COLO829 (cell line): ENCODE data around the gene BICC1.

Experiments
- DNase-seq: peaks from one replicate; pipeline ENCODE4 v3.0.0; 2012; ENCODE audit warnings: low spot score

BICC1 gene

DNA sequence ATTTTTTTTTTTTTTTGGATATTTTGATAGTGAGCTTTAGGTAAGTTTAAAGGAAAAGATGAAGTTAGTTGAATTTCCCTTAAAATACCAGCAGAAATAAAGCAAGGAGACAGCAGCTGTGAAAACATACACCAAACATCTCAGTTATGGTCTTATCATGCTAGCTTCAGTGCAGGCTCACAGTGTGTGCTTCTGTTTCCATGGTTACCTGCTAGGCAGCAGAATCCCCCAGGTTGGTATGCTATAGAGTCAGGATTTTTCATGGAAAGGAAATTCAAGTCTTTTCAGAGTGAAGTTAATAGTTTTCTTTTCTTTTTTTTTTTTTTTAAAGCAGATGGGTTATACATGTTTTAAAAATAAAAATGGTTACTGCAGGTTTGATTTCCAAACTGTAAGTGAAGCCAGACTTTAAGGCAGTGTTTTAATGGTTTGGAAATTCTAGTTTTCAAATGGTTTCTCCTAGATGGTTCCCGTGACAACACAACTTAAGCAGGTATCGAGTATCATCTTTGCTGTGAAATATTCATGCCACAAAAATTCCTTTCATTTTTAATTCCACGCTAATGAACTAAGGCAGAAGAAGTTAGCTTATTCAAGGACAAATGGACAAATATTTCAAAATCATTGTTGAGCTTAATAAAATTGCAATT, 230.9 kb downstream of the BICC1 start:
- no peak for DNase-seq

DNA sequence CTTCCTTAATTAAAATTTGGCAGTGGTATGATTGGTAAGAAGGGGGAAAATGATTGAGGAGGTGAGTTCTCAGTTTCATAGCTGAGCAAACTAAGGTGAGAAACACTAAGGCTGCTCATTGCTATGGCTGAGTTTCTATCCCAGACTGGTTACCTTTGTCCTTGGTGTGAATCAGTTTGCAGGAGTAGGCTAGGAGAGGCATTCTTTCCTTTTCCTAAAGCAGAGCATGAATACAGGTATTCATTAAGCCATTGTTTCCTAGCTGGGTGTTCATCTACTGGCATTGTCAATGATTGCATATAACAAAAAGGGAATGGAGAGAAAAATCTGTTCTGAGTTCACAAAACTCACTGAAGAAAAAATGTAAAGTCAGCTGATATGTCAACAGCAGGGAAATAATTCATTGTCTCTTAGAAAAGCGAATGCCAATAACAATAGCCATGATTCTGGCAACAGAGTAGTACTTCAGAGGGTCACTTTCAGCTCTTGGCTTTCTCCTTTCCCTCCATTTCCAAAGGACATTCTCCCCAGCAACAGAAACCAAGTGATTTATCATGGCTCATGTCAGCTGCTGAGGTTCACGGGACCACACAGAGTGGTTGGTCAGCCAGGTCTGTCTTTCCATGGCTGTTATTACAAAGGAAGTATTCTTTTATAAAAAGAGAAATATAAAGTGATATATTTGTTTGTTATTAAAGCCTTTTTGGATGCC, 234.0 kb downstream of the BICC1 start:
- no peak for DNase-seq

DNA sequence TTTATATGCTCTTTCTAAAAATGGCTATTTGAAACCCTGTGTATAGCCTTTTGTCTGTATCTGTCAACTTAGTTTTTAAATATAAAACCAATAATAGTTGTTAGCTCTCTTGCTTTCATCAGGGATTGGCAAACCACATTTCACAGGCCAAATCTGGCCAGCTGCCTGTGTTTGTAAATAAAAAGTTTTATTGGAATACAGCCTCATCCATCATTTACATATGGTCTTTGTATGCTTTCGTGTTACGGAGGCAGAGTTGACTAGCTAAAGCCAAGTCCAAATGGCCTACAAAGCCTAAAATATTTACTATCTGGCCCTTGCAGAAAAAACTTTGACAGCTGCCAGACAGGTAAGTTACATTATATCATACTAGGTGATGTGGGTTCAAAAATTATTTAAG, 235.0 kb downstream of the BICC1 start:
- DNase-seq, result no peak

DNA sequence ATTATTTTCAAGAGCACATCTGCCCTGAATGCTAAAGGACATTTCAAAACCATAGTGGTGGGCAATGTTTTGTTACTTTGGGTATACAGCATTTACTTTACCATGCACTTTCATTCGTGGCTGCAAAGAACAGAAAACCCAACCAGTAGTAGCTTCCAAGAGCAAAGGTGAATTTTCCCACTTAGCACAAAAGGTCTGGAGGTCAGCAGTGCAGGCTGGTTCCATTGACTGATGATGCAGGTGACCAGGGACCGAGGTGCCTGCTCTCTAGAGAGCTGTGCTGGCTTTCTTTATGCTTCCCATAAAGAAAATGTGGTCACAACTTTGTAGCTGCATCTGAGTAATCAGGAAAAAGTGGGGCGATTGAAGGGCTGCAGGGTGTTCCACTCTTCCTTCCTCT, 240.0 kb downstream of the BICC1 start:
- no peak for DNase-seq

DNA sequence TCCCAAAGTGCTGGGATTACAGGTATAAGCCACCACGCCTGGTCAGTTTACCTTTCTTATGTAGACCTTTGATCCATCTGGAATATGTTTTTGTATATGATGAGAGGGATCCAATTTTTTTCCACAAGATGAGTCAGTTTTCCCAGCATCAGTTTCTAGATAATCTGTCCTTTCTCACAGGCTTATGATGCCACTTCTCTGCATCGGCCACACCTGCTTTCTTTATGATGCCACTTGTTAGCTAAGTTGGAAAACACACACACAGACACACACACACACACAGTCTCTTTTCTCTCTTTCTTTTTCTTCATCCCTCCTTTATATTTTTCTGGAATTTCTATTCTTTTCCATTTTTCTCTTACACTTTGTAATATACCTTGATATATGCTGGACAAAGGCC, 240.8 kb downstream of the BICC1 start:
- no peak for DNase-seq

DNA sequence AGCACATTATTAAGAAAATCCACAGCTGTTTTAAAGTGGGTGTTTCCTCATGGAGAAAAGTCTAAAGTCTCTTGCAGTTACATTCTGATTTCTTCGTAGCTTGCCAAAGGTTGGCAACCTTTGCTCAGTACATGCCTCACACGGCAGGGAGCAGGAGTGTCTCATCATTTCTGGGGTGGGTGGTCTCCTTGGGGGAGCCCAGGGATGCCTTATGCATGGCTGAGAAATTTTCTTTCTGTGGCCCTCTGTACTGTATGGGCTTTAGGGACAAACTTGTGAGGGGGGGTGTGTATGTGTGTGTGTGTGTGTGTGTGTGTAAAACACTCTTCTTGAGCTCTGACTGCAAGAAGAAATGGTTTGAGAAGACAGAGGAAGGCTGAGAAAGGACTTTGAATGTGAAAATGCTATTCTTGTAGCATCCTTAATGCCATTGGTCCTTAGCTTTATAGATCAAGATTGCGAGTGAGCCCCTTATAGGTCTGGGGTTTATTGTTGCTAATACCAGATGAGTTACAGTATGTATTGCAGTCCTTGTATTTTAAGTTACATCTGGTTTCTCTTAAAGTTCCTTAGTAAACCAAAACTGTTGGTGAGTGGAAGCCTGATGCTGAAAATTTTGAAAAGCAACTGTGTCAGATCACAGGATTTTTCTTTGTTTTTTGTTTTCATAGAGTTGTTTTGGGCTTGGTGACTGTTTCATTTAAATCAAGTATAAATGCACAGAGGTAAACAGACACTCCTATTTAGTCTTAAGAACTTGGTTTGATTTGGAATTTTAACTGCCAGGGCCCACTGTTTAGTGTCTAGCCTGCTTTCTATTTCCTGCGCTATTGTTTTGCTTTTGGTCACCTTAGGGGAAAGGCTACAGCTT, 242.0 kb downstream of the BICC1 start:
- DNase-seq, result no peak

DNA sequence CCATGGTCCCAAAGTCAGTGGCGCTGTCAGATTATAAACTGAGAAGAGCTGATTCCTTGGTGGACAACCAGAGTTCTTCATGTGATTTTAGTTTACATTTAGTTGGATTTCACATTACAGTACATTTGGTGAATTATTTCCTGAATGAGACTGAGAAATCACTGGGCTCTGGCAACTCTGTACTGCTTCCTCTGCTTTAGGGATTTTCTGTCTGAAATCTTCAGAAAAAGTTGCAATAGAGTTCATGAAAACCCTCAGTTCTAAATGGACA, 242.6 kb downstream of the BICC1 start:
- no peak for DNase-seq

DNA sequence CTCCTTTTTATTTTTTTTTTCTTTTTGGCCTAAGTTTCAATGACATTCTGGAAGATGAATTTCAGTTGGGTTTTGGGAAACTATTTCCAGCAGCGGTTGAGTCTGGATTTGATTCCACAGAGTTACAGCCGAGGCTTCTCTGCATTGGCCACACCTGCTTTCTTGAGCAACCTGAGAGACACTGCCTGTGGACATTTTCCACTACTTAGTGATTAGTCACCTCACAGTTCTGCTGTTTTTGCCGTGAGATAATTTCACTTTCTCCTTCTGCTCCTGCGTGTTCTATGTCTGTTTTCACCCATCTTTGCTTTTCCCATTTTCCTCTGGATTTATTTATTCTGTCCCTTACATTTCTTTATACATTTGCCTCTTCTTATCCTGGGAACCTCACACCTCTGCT, 243.0 kb downstream of the BICC1 start:
- no peak for DNase-seq

DNA sequence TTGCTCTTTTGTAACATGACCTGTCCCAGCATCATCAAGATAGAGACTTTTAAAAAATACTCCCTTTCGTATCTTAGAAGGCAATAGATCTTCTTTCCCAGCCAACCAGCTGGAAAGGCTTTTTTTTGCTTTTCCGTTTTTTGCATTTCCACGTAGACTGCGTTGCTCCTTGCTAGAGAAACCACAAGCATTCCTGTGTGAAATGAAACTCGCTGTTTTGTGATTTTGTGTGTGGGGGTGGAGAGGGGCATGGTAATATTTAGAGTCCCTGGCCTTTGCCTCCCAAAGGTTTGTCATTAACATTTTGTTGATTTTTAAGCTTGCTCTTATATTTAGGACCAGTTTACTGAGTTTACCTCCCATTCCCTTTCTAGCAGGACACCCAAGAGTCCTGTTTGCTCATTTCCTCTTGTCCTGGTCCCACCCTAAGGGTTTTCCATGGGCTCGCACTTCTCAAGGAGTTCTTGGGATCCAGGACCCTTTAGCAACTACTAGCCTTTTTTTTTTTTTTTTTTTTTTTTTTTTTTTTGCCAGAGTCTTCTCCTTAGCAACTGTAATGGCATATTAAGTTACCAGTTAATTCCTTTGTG, 243.6 kb downstream of the BICC1 start:
- no peak for DNase-seq

DNA sequence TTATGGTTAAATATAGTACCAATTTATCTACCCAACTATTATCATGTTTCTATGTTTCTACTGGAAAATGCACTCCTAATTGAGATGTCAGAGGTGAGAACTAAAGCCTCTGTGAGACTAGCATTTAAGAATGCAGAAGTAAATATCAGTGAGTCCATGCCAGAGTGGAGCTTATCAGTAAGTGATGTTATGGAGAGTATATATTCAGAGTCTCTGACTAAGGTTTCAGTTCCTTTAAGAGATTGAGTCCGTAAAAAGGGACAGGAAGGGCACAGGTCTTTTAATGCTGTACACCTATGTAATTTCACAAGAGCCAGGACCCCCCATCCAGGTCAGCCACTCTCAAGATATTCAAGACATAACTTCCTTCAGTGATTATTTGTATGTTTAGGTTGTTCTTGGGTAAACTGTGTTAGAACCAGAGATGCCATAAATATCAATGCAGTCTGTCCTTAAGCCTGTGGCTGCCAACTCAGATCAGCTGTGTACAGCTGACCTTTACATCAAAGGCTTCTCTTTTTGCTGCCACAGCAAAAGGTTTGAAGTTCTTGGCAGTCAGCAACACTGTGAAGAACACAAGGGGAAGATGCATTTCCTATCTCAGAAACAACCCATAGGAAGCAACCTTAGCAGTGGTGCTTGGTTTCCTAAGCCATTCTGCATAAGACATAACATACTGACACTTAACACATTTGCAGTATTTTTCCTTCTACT, 244.8 kb downstream of the BICC1 start:
- DNase-seq, result peak; percentile 11

DNA sequence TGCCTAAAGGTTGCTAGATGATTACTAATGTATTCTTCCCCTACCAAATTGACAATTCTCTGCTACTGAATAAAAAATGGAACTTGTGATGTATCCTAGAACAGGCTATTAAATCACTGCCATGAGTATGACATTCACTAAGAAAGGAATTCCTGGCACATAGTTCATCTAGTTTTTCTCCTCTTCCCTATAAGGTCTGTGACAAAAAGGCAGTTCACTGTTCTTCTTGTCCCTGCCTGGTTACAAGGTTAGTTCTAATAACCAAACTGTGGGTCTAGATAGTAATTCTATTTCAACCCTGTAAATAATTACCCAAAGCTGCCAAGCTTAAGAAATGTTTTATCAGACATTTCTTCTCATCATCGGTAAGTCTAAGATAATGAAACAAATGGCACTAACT, 245.6 kb downstream of the BICC1 start:
- DNase-seq, result no peak

DNA sequence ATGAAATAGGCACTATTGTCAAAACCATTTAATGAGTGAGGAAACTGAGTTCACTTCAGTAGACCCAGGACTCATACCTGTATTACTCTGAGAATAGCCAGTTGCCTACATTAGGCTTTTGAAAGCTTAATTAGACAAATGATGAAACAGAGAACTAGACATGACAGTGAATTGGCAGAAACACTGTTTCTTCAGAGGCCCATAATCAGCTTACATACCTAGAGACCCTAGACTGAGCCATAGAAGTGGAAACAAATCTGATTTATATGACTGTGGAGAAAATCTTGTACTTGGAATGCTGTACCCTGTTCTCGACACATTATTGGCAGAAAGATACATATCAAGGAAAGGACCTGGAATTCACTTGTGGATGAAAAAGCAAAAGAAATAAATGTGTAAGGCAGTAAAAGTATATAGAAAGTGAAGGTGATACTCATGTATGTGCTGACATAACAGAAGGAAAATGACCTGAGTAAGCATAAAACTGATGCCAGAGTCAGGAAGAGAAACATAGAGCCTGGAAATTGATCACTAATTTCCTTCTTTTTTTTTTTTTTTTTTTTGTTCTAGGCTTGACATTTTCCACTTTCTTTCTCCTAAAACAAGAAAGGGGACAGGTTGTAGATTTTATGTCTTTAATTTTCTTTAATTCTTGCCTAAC, 251.5 kb downstream of the BICC1 start:
- no peak for DNase-seq

DNA sequence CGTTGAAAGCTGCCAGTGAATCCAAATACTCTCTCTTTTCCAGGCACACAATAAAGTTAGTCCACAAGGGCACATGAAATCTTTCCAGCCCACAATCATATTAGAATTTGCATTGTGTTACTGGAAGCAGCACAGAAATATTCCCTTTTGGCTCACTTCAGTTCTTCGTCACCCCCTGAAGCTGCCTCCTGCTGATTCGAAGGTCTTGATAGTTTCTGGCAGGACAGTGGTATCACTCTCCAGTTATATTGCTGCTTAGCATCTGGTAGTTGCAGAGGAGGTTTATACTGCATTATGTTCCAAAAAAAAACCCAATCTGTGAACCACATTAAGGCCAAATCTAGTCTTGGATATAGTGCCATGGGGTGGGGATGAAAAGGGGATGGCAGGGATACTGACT, 253.2 kb downstream of the BICC1 start:
- DNase-seq, result no peak

DNA sequence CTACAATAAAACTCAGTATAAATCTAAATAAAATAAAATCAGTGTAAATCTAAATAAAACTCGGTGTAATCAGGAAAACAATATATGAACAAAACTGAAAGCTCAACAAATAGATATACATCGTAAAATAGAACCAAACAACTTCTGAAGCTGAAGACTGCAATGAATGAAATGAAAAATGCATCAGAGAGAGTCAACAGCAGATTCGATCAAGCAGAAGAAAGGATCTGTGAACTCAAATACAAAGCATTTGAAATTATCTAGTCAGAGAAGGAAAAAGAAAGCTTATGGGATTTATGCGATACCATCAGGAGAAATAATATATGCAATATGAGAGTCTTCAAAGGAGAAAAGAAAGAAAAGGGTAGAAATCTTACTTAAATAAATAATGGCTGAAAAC, 255.0 kb downstream of the BICC1 start:
- DNase-seq, result no peak

DNA sequence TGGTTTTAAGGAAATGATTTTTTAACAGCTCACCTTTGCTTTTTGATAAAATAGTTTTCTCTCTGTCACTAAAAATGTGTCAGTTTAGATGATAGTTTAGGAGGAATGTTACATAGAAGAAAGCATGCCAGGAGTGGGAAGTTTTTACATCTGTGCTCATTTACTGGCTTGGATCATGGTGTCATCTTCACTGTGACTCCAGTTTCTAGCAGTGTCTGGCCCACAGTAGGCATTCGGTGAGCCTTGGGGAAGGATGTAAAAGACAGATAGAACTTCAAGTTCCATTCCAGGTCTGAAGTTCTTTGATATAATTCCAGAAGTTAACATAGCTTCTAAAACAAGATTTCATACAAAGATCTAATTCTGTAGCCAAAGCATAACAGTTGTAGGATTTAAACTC, 259.2 kb downstream of the BICC1 start:
- DNase-seq, result no peak

DNA sequence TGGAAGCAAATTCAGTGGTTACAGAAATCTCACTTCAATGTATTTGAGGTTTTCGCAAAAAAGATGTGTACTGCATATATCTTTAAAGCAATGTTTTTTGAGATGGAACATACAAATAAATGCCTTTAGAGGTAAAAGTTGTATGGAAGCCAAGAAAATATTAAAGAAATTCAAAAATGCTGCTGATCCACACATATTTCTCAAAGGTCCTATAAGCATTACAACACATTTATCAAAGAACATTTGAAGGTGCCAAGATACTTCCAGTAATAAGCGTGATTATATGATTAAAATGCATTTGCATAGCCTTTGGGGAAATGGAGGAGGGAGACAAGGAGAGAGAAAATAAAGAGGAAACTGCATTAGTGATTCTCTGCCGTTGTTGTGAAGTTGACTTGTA, 260.1 kb downstream of the BICC1 start:
- no peak for DNase-seq

DNA sequence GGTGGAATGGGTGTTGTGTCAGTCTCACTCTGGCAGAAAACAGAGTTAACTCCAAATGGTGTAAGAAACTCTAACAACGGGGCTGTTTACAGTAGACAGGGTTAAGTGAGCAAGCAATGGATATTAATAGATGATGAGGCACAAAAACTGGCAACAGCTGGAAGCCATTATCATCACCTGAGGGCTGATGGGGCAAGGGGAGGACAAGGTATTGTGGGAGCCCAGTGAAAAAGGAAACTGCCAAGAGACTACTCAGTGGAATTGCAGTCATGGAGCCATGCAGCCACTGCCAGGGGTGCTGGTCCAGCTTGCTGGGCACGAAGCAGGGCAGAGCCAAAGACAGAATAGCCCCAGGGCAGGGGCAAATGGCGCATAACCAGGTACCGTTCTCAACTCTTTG, 260.7 kb downstream of the BICC1 start:
- no peak for DNase-seq

DNA sequence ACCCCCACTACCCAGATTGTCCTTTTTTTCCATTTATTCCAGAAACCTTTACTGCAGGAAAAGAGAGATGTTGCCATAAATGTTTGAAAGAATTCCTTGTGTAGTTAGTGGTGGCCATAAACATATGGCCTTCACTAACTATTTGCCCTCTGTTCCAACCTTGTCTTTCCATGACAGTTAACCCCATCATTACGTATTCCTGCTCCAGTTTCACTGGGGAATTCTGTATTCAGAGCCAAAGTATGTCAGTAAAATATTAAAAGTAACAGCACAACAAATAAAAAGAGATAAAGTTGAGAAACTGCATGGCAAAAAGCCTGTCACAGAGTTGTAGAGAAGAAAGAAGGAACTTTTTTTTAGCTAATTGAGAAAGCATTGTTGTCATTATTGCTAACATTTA, 261.3 kb downstream of the BICC1 start:
- DNase-seq, result no peak

DNA sequence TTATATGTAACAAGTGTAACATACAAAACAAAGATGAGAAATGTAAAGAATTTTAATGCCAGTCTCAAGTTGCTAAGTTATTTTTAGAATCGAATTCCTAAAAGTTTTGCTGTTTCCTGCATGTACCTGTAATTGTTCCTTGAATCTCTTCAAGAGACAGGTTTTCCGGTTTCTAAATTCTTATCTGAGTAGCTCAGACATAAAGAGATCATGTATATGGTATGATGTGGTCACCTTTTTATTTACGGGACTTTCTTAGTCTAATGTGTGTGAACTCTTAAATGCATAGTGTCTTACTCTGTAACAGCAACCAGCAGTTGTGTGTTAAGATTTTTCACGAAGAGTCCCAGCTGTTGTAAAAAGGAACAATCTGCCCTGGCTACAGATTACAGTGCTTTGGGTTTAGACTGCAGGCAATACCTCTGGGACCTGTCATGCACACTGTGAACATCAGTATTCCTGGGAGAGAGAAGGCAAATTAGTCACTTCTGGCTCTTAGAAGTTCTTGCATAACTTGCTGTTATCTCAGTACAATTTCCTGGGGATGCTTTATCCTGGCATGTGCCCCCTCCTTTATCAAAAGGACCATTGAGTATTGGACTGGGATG, 263.4 kb downstream of the BICC1 start:
- DNase-seq, result peak; percentile 43

DNA sequence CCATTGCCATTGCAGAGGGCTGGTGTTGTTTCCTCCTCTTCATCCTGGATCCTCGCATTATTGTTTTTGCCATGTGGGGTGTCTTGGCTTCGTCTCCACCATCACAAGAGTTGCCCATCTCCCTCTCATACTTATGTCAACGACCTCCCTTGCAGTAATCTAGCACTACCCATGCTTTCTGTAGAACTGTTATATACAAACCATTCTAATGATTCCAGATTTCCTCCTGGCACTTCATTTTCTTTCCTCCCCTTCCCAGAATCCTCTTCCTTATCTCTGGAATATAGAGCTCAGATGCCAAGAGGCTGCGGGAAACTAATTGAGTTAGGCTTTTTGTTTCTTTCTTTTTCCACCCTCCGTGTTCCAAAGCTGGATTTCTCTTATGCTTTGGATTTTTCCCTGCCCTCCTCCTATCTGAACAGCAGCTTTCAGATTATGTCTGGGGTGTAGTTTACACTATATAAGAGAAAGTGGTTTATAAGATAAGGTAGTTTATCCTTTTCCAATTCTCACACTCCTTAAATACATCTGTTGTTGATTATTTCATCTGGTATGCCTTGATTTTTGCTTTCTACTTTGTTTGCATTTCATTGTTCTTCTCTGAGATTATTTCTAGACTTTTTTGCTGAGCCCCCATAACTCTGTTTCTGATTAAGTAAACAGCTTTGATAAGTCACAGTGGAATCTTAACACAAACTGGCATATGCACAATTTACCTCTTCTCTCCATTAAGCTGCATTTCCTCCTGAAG, 264.1 kb downstream of the BICC1 start:
- DNase-seq, result no peak

DNA sequence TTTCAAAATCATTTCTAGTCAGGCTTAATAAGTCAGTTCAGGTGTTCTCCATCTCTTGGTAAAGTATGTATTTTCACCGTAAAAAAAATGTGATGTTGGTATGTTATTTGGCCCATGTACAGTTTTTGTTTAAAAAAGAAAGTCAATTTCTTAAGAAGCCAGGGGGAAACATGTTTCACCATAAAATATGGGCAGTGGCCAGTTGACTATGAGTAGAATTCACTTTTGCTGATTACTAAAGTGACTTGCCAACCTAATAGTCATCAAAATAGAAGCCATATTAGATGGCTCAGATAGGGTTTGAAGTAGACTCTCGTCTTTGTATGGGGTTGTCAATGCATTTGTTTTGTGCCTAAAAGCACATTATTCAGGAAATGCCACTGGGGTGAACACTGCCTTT, 266.3 kb downstream of the BICC1 start:
- no peak for DNase-seq
